GOT3 (cell line): ENCODE data around the gene OR5M11.
"Not testable (repeated sequence)": the region's sequence is repeated elsewhere in the genome, so short reads cannot be mapped to it uniquely, and the experiment has no call there.

ENCODE experiments used
- DNase-seq: peaks from one replicate; lab custom pipeline; 2025; ENCODE audit warnings: mixed read lengths; lab: John Stamatoyannopoulos, UW

The OR5M11 gene

GRCh38 chr11:56543157-56543556 lies at the start of gene OR5M11:
OR5M11 (minus strand) TSS chr11:56543257; CDS start chr11:56543257, 0 bp downstream.
- DNase-seq = no peak

- DNase-seq = not testable (repeated sequence)
These were observed 49.1 kb upstream of the OR5M11 start for GRCh38 chr11:56592088-56592717.

GRCh38 chr11:56577621-56578020 lies 34.6 kb upstream of the OR5M11 start, which contains the start of gene OR5M10:
OR5M10 (minus strand) TSS chr11:56577721; CDS start chr11:56577721, 0 bp downstream.
- no peak for DNase-seq

GRCh38 chr11:56558574-56558973 lies 15.5 kb upstream of the OR5M11 start:
- DNase-seq = no peak

- DNase-seq = not testable (repeated sequence)
These were observed 11.6 kb upstream of the OR5M11 start for GRCh38 chr11:56554691-56555090.

- DNase-seq = no peak
These were observed 2.5 kb upstream of the OR5M11 start for GRCh38 chr11:56545531-56545930.

- no peak for DNase-seq
These were observed 682 bp upstream of the OR5M11 start for GRCh38 chr11:56543739-56544138.

- no peak for DNase-seq
These were observed 9.9 kb downstream of the OR5M11 start for GRCh38 chr11:56533054-56533740.

GRCh38 chr11:56531856-56532255 lies 11.2 kb downstream of the OR5M11 start:
- no peak for DNase-seq

- DNase-seq = no peak
These were observed 21.0 kb downstream of the OR5M11 start for GRCh38 chr11:56522008-56522407.

- no peak for DNase-seq
These were observed 29.8 kb downstream of the OR5M11 start for GRCh38 chr11:56513280-56513679.

GRCh38 chr11:56509439-56509838 lies 33.6 kb downstream of the OR5M11 start:
- DNase-seq = no peak

GRCh38 chr11:56497010-56497409 lies 46.0 kb downstream of the OR5M11 start:
- DNase-seq = no peak

GRCh38 chr11:56495117-56495516 lies 47.9 kb downstream of the OR5M11 start:
- no peak for DNase-seq
